Fibroblast of pulmonary artery (primary cell): ENCODE data around the gene CAST.
A peak's percentile ranks its signal among the peaks of the same experiment; 100 is the strongest.

Source experiments
- DNase-seq: peaks from one replicate; pipeline ENCODE4 v3.0.0-alpha.2; 2010; ENCODE audit warnings: low read depth
- H3K4me3 ChIP-seq: replicated peaks from 2 replicates; pipeline ENCODE4 v1.5.1; 2011; ENCODE audit warnings: low read depth, mild to moderate bottlenecking, control low read depth, low read length, moderate library complexity
- CTCF ChIP-seq: IDR thresholded peaks from 2 replicates; pipeline ENCODE4 v1.5.1; 2011; ENCODE audit warnings: mild to moderate bottlenecking, control low read depth, low read length, inconsistent platforms; ENCODE audit errors: missing control alignments

Gene CAST

GRCh38 chr5:96817506-96817905 is 155.3 kb downstream of the CAST start:
- DNase-seq, result no peak
- no peak for TF ChIP-seq CTCF
- H3K4me3 ChIP-seq, result no peak overlapping the region

- DNase-seq, result no peak
- no peak for TF ChIP-seq CTCF
- H3K4me3 ChIP-seq, result no peak overlapping the region
Measured at GRCh38 chr5:96818125-96818788, 156.1 kb downstream of the CAST start.

- H3K4me3 ChIP-seq, result no peak overlapping the region
- no peak for TF ChIP-seq CTCF
- DNase-seq, result no peak
Measured at GRCh38 chr5:96819806-96820205, 157.6 kb downstream of the CAST start.

GRCh38 chr5:96821260-96821916 is 159.2 kb downstream of the CAST start:
- peak; percentile 3 for DNase-seq
- TF ChIP-seq CTCF, result no peak

GRCh38 chr5:96822686-96823459 is 160.7 kb downstream of the CAST start:
- no peak for TF ChIP-seq CTCF
- no peak for DNase-seq
- no peak overlapping the region for H3K4me3 ChIP-seq

More at GRCh38 chr5:96821260-96821916, 159.2 kb downstream of the CAST start:
- H3K4me3 ChIP-seq, result no peak overlapping the region

GRCh38 chr5:96823900-96824380 is 161.8 kb downstream of the CAST start:
- DNase-seq, result peak; percentile 54
- H3K4me3 ChIP-seq, result no peak overlapping the region
- no peak for TF ChIP-seq CTCF
